ENCODE data around the gene GPX6.

- TF ChIP-seq CTCF (conservative IDR thresholded peaks at IDR 0.05; ENCODE audit: low read depth, low read length) (no peak), EZH2 (IDR thresholded peaks at IDR 0.05; ENCODE audit: borderline replicate concordance, low read depth, low read length, poor library complexity, severe bottlenecking) (no peak)
These were observed 37.1 kb downstream of the GPX6 start for GRCh38 chr6:28478518-28478917.

All from A673 (cell line).